Testis (tissue), 3 donors: ENCODE measurements around the gene KHK. TPM values are rescaled to one million over a fixed set of nuclear protein-coding genes. Genes with fewer than 3 reads are reported as not detected.

Source experiments
- DNase-seq: peaks from one replicate; pipeline ENCODE4 v3.0.0-alpha.2; 2019
- H3K27ac ChIP-seq, 2 donors: fragments of 200-600 bp; sonication (generic); one replicate each; pipeline ENCODE4 v1.5.1; 2019
- H3K27me3 ChIP-seq: fragments of 200-600 bp; sonication (generic); one replicate; pipeline ENCODE4 v1.5.1; 2019
- H3K36me3 ChIP-seq: fragments of 200-600 bp; sonication (generic); one replicate; pipeline ENCODE4 v1.5.1; 2017; ENCODE audit warnings: low read depth; ENCODE audit errors: missing control alignments
- H3K4me1 ChIP-seq: fragments of 200-600 bp; sonication (generic); one replicate; pipeline ENCODE4 v1.5.1; 2019
- H3K4me3 ChIP-seq, 2 donors: fragments of 200-600 bp; sonication (generic); one replicate each; pipeline ENCODE4 v1.5.1; 2017 to 2019
- H3K9me3 ChIP-seq: fragments of 200-600 bp; sonication (generic); one replicate; pipeline ENCODE4 v1.5.1; 2017
- POLR2A ChIP-seq: fragments of 450-650 bp; IDR thresholded peaks from one replicate; pipeline ENCODE4 v1.6.1; 2017; ENCODE audit warnings: antibody characterized with exemption, mild to moderate bottlenecking, moderate library complexity
- WGBS, 2 donors: methylation state at CpG; one replicate each; pipeline ENCODE4 v1.1.5; 2018; 5-methylcytosine and 5-hydroxymethylcytosine counted together
- intact Hi-C: fragments of 100-400 bp; cut with DNase I; formaldehyde crosslinking; loops from one replicate; pipeline ENCODE4 v1.15.1; 2023; ENCODE audit warnings: low total_unique reads
- polyA plus RNA-seq: library from polyadenylated mRNA; stranded (reverse); fragments of 350-450 nt; fragmentation: Illumina TruSeq; extraction: RNeasy Lipid Tissue Mini Kit (QIAGEN cat#74804); gene quantifications from one replicate; pipeline ENCODE4 v1.2.3, GENCODE V29; 2014; ENCODE audit warnings: low read depth, low replicate concordance; ENCODE audit not compliant: insufficient read depth
- total RNA-seq, 2 donors: library from RNA; depleted of rRNA; stranded (reverse); fragments of >200 nt; gene quantifications; one replicate each; pipeline ENCODE4 v1.2.3, GENCODE V29; 2016
- TF ChIP-seq, protein P1 (sequence below), 3 experiments: fragments of 450-650 bp in 2 of 3; fragments of 200-600 bp in 1 of 3; sonication (generic) in 1 of 3; IDR thresholded peaks; one replicate each; pipeline ENCODE4 v1.5.1; 2016 to 2019; ENCODE audit warnings: antibody characterized with exemption in 3 of 3, mild to moderate bottlenecking in 2 of 3, moderate library complexity in 1 of 3

The KHK gene
- total and polyA plus RNA-seq, 3 donors from 2014 or later: 5.3 to 13.4 (median 11.5) TPM

DNA sequence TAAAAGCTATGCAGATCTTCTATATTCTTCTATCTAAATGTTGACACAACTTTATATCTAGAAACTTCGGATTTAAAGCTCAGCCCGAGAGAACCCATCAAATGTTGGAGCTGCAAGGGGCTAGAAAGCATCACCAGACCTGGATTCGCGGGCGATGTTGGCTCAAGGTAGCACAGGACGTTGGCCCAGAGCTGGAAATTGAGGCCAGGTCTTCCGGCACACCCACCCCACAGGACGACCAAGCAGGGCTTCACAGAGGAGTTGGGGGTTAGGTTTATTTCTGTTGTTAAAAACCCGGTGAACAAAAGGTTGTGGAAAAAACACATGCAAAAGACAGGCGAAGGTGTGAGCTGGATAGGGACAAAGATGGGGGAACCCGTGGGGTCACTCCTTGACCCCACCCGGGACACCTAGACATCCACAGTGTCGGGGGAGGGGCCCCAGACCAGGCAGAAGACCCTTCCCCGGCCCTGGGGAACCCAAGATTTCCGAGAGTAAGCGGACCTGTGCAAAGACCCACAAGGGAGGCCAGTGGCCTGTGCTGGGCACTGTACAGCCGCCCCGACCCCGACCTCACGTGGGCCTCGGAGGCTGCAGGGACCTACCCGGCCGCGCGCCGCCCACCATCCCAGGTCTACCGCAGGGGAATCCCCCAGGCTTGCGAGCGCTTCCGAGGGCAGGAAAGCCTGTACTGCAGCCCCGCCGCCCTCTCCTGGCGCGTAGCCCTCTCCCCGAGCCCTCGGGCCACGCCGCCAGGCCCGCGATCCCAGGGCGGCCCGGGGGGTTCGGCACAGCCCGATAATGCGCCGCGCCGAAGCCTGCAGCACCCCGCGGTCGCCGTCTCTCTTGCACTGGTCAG, 36.9 kb upstream of the KHK start:
- Histone ChIP-seq H3K27me3 (no peaks in the 10 kb centered on the region), H3K36me3 (no peaks in the 10 kb centered on the region), H3K4me1 (peaks cover 8% of the 10 kb centered on the region), H3K9me3 (no peaks in the 10 kb centered on the region), H3K27ac (peak overlapping the region; percentile 94 to 95), H3K4me3 (peak overlapping the region; percentile 96 to 97)
- intact Hi-C loops: no loop called here
- TF ChIP-seq POLR2A: no peak
- TF ChIP-seq, protein P1, sequence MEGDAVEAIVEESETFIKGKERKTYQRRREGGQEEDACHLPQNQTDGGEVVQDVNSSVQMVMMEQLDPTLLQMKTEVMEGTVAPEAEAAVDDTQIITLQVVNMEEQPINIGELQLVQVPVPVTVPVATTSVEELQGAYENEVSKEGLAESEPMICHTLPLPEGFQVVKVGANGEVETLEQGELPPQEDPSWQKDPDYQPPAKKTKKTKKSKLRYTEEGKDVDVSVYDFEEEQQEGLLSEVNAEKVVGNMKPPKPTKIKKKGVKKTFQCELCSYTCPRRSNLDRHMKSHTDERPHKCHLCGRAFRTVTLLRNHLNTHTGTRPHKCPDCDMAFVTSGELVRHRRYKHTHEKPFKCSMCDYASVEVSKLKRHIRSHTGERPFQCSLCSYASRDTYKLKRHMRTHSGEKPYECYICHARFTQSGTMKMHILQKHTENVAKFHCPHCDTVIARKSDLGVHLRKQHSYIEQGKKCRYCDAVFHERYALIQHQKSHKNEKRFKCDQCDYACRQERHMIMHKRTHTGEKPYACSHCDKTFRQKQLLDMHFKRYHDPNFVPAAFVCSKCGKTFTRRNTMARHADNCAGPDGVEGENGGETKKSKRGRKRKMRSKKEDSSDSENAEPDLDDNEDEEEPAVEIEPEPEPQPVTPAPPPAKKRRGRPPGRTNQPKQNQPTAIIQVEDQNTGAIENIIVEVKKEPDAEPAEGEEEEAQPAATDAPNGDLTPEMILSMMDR (IDR thresholded peaks at IDR 0.05): no peak
- peak; percentile 47 for DNase-seq
- 13 to 16% methylated on average over 16 to 28 of the region's 52 CpGs for WGBS, 2 donors

DNA sequence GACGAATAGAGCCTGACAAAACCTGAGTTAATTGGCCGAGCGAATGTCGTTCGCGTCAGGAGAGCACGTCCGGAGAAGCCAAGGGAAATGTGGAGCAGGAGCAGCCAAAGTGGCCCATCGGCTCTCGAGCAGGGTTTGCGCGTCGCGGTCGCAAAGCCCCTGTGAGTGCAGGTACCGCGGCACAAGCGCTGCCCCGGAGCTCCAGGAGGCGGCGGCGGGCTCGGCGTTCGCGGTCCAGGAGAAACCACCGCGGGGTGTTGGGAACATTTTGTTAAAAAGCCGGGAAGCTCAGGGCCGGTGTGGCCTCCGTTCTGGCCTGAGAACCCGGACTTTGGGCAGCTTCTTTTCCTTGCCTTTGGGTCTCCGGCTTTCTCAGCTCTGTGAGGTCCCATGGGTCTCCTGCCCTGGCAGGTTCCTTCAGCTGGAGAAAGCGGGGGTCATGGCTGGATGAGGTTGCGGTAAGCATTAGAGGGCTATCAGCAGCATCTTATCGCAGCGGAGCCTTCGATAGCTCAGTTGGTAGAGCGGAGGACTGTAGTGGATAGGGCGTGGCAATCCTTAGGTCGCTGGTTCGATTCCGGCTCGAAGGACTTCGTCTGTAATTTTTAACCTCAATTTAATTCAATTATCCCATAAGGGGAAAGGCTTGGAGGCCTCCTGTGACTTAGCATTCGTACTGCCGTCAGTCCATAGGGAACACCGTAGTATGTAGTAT, 36.1 kb upstream of the KHK start:
- peak overlapping the region; percentile 94 to 95 for H3K27ac ChIP-seq
- H3K27me3 ChIP-seq: no peaks in the 10 kb centered on the region
- no peak for TF ChIP-seq POLR2A
- TF ChIP-seq, protein P1 (IDR thresholded peaks at IDR 0.05): peak; percentile 20 to 30 (median 24)
- H3K4me3 ChIP-seq: peak overlapping the region; percentile 96 to 97
- peak; percentile 95 for DNase-seq
- intact Hi-C loops: no loop called here
- no peaks in the 10 kb centered on the region for H3K36me3 ChIP-seq
- H3K9me3 ChIP-seq: no peaks in the 10 kb centered on the region
- 0 to 1% methylated on average over 9 to 47 of the region's 48 CpGs for whole genome bisulfite sequencing, 2 donors
- peaks cover 8% of the 10 kb centered on the region for H3K4me1 ChIP-seq

DNA sequence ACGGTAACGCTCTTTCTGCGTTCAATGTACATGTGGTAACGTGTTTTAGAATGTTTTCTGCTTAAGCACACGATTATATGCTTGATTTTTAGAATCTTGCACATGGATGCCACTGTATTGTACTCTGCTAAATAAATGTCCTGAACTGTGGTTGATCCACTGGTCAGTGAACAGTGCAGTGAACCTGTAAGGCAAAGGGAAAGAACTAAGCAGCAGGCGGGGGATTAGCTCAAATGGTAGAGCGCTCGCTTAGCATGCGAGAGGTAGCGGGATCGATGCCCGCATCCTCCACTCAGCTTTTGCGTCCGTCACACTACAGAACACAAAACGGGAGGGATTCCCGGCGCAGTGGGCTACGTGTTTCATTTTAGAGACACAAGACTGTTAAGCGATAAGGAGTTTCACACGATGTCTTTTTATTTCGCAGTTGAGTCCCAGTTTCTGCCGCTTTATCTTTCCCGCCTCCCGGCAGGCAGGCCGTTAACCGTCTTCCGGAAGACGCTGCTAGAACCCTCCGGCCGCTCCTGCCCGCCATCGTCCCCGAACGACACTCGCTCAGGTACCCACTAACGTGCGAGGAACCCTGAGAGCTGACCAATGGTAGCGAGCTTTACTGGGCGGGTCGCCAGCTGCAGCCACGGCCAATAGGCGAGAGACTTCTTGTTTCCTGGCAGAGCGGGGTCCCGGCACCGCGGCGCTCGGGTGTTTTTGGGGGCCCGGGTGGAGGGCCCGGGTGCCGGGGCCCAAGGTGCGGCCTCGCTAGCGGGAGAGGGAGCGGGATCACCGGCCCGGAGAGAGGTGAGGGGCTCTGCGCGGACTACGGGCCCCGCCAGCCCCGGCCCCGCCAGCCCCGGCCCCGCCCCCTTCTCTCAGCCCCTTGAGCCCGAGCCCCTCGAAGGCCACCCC, 35.3 kb upstream of the KHK start, which contains the start of gene AGBL5:
AGBL5 (plus strand) TSS at position 673 of the 906 bp plus-strand sequence. CDS start 1,291 bp downstream, outside the sequence.
- H3K4me1 ChIP-seq: peaks cover 8% of the 10 kb centered on the region
- DNase-seq: peak; percentile 98
- intact Hi-C loops: no loop called here
- TF ChIP-seq POLR2A: no peak
- TF ChIP-seq, protein P1 (IDR thresholded peaks at IDR 0.05): no peak
- no peaks in the 10 kb centered on the region for H3K9me3 ChIP-seq
- no peaks in the 10 kb centered on the region for H3K36me3 ChIP-seq
- peak within 1 kb of the TSS; percentile 96 to 97 for H3K4me3 ChIP-seq
- H3K27ac ChIP-seq: peak within 1 kb of the TSS; percentile 94 to 95
- WGBS, 2 donors: 0% methylated on average over 33 to 56 of the region's 67 CpGs
- no peaks in the 10 kb centered on the region for H3K27me3 ChIP-seq

DNA sequence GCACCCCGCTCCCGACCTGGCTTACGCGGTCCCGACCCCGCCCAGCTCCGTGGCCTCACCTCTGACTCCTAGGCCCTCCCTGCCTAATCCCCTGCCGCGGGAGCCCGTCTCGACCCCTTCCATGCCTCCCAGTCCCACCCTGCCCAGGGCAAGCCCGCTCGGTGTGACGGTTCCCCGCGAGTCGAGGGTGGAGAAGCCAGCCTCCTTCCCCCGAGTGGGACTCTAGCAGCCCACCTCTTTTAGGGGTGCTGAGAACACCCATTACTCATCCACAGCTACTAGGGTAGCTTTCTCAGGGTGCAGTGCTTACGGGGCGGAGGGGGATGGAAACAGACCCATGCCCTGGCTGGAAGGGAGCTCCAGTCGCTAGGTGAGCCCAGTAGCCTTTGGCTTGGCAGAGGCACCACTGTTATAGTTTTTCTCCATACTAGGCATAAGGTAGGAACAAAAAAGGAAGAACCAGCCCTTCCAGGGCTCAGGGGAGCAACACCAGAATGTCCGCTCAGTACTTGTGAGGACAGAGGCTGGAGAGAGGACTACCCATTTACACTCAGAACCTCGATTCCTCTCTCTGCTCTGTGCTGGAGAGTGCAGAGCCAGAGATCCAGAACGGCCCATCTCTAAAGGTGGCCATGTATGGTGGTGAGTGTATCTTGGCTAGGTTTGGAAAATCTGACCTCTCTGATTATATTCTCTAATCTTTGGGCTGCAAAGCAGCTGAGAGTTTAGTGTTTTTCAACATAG, 34.5 kb upstream of the KHK start:
- H3K4me3 ChIP-seq: peak overlapping the region; percentile 96 to 97
- WGBS, 2 donors: 6 to 10% methylated on average over 5 to 15 of the region's 24 CpGs
- intact Hi-C loops: no loop called here

More for the DNA sequence above, 34.5 kb upstream of the KHK start:
- Histone ChIP-seq H3K36me3 (no peaks in the 10 kb centered on the region), H3K4me1 (peaks cover 8% of the 10 kb centered on the region), H3K9me3 (no peaks in the 10 kb centered on the region), H3K27me3 (no peaks in the 10 kb centered on the region), H3K27ac (peak overlapping the region; percentile 94 to 95)
- no peak for DNase-seq
- TF ChIP-seq, protein P1 (IDR thresholded peaks at IDR 0.05): no peak
- no peak for TF ChIP-seq POLR2A
